ENCODE measurements around the gene CYP4A11. TPM values are rescaled to one million over a fixed set of nuclear protein-coding genes. Genes with fewer than 3 reads are reported as not detected.
"Not testable (repeated sequence)": the region's sequence is repeated elsewhere in the genome, so short reads cannot be mapped to it uniquely, and the experiment has no call there.

CYP4A11 gene
- total RNA-seq, 1 donor from 2014 or later: not detected

DNA sequence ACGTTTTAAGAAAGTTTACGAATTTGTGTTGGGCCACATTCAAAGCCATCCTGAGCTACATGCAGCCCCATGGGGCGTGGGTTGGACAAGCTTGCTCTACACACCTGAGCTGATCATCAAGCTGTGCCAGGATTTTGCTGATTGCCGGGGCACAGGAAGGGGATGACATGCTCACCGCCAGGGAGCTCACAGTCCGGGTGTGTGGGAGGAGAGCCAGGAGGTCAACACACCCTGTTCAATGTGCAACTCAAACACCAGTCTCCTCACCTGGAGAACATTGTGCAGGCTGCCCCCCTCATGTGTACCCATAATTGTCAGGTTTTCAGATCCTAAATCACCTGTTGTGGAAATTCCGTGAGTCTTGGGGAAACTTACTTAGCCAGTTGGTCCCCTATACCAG is 969 bp downstream of the CYP4A11 start:
- no peak for DNase-seq (ENCODE audit: low read depth)
- TF ChIP-seq, protein P1, sequence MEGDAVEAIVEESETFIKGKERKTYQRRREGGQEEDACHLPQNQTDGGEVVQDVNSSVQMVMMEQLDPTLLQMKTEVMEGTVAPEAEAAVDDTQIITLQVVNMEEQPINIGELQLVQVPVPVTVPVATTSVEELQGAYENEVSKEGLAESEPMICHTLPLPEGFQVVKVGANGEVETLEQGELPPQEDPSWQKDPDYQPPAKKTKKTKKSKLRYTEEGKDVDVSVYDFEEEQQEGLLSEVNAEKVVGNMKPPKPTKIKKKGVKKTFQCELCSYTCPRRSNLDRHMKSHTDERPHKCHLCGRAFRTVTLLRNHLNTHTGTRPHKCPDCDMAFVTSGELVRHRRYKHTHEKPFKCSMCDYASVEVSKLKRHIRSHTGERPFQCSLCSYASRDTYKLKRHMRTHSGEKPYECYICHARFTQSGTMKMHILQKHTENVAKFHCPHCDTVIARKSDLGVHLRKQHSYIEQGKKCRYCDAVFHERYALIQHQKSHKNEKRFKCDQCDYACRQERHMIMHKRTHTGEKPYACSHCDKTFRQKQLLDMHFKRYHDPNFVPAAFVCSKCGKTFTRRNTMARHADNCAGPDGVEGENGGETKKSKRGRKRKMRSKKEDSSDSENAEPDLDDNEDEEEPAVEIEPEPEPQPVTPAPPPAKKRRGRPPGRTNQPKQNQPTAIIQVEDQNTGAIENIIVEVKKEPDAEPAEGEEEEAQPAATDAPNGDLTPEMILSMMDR (IDR thresholded peaks at IDR 0.05; ENCODE audit: insufficient read depth, low read length, poor library complexity, severe bottlenecking): no peak
- Histone ChIP-seq H3K27me3 (ENCODE audit: control insufficient read depth, insufficient read depth, low read length) (no peaks in the 10 kb centered on the region), H3K4me3 (ENCODE audit: low read depth, low read length) (no peak overlapping the region), H3K36me3 (ENCODE audit: control insufficient read depth, insufficient read depth, low read length) (no peaks in the 10 kb centered on the region)

DNA sequence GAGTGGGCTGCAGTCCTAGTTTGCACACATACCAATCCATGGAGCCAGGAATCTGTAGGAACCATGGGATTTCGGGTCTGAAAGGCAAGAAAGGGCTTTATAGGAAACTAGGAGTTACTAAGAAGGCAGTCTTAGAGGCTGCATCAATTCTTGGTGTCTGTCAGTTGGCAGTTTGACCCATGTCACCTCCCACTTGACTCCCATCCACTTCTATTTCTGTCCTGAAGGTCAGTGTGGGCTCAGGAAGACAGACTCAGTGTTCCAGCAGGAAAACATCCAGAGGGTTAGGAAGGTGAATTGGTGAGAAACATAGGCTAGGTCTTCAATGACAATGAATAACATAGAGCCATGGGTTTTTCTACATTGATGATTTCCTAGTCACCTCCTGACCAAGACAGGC is 4.0 kb downstream of the CYP4A11 start:
- no peak for DNase-seq (ENCODE audit: low read depth)
- TF ChIP-seq, protein P1 (IDR thresholded peaks at IDR 0.05; ENCODE audit: insufficient read depth, low read length, poor library complexity, severe bottlenecking): no peak
- H3K4me3 ChIP-seq (ENCODE audit: low read depth, low read length): no peak overlapping the region
- no peaks in the 10 kb centered on the region for H3K27me3 ChIP-seq (ENCODE audit: control insufficient read depth, insufficient read depth, low read length)
- H3K36me3 ChIP-seq (ENCODE audit: control insufficient read depth, insufficient read depth, low read length): no peaks in the 10 kb centered on the region

DNA sequence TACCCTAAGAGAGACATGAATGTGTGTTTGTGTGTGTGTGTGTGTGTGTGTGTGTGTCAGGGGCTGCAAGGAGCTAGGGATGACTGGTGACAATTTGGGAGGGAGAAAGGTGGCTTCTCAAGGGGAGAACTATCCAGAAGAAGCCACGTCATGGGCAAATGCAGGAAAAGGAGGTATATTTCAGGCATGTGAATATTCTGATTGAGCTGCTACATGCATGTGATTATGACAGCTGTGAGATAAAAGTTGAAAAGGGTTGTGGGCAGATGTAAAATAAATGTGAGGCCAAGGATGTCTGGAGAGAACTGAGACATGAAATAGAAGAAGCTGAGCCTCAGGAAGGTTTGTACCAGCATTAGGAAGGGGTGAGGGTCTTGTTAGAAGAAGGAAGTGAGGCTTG is 4.5 kb downstream of the CYP4A11 start:
- Histone ChIP-seq H3K4me3 (ENCODE audit: low read depth, low read length) (no peak overlapping the region), H3K27me3 (ENCODE audit: control insufficient read depth, insufficient read depth, low read length) (no peaks in the 10 kb centered on the region), H3K36me3 (ENCODE audit: control insufficient read depth, insufficient read depth, low read length) (no peaks in the 10 kb centered on the region)
- no peak for DNase-seq (ENCODE audit: low read depth)
- TF ChIP-seq, protein P1 (IDR thresholded peaks at IDR 0.05; ENCODE audit: insufficient read depth, low read length, poor library complexity, severe bottlenecking): no peak

DNA sequence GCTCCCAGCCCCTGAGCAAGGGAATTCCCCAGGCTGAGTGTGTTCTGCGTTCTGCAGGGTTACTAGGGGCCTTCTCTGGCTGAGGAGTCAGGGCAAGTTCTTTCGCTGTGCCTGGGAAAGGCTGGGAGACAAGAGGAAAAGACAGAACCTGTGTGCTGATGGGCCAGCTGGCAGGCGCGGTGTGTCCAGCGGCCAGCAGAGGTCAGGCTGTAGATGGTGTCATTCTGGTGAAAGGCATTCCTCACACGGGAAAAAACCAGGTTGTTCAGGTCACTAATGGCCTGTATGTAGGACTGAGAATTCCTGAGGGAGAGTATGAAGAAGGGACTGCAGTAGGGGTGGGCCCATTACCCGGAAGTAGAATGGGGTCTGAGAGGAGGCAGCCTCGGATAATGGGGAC is 6.4 kb downstream of the CYP4A11 start:
- not testable (repeated sequence) for H3K4me3 ChIP-seq (ENCODE audit: low read depth, low read length); H3K36me3 ChIP-seq (ENCODE audit: control insufficient read depth, insufficient read depth, low read length); DNase-seq (ENCODE audit: low read depth); H3K27me3 ChIP-seq (ENCODE audit: control insufficient read depth, insufficient read depth, low read length)
- TF ChIP-seq, protein P1 (IDR thresholded peaks at IDR 0.05; ENCODE audit: insufficient read depth, low read length, poor library complexity, severe bottlenecking): peak; percentile 55

DNA sequence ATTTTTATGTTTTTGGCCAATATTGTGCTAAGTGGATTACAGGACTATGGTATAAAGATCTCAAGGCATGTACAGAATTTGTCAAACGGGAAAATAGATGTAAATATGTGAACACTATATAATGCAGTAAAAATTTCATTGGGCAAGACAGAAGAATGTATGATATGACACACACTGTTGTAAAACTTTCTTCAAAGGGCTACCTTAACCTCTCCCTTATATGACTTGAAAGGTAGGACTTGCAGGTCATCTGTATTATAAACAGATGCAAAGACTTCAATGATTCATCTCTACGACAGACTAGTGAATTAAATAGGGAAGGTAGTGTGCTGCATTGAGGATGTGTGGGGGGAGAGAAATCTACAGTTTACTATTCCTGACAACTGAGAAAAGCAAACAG is 9.3 kb downstream of the CYP4A11 start:
- not testable (repeated sequence) for H3K4me3 ChIP-seq (ENCODE audit: low read depth, low read length); H3K27me3 ChIP-seq (ENCODE audit: control insufficient read depth, insufficient read depth, low read length); DNase-seq (ENCODE audit: low read depth); H3K36me3 ChIP-seq (ENCODE audit: control insufficient read depth, insufficient read depth, low read length)

DNA sequence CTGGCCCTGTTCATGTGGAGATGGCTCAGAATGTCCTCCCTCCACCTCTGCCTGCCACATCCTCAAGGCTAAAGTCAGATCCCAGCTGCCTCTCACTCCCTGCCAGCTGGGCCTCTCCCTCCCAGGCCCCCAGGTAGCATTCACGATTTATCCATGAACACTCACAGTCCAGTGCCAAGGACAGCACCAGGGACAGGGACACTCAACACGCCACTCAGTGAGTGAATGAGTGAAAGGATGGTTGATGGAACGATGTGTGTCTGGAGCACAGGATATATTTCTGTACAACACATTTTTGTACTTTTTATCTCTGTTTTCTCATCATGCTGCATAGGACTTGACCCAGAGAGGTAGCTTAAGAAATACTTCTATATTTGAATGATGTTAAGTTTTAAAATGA is 10.1 kb downstream of the CYP4A11 start:
- no peak for DNase-seq (ENCODE audit: low read depth)
- no peak overlapping the region for H3K4me3 ChIP-seq (ENCODE audit: low read depth, low read length)
- H3K36me3 ChIP-seq (ENCODE audit: control insufficient read depth, insufficient read depth, low read length): no peaks in the 10 kb centered on the region
- TF ChIP-seq, protein P1 (IDR thresholded peaks at IDR 0.05; ENCODE audit: insufficient read depth, low read length, poor library complexity, severe bottlenecking): no peak
- no peaks in the 10 kb centered on the region for H3K27me3 ChIP-seq (ENCODE audit: control insufficient read depth, insufficient read depth, low read length)
